ENCODE data around the gene NOL4L.
"Not testable (repeated sequence)": the region's sequence is repeated elsewhere in the genome, so short reads cannot be mapped to it uniquely, and the experiment has no call there.

NOL4L gene

DNA sequence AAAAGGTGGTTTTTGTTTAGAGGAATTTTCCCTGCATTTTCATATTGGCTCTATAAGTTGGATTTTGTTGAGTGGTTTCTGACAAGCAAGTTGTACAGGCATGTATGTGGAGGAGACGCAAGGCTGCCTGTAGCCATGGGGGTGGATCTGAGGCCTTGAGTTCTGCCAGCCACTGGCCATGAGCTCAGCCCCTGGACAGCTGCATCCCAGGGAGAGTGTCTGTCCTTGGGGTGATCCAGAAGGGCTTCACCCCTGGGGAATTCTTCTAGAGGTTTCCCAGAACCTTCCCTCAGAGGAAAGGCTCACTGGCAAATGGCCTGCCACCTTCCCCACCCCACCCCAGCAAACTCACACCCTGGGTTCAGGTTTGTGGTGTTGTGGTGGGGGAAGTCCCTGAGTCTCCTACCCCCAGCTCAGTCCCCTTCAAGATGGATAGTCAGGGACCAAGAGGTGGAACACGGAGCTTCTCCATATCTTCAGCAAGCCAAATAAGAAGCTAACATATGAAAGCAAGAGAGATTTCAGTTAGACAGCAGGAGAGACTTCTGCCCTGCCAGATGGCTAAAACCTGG, 11.6 kb upstream of the NOL4L start:
- DNase-seq (ENCODE audit: low read depth) = no peak

- no peak for DNase-seq (ENCODE audit: low read depth)
These were observed 10.0 kb upstream of the NOL4L start for GRCh38 chr20:32595143-32595542.

GRCh38 chr20:32594669-32595068, 9.5 kb upstream of the NOL4L start:
- not testable (repeated sequence) for DNase-seq (ENCODE audit: low read depth)

DNA sequence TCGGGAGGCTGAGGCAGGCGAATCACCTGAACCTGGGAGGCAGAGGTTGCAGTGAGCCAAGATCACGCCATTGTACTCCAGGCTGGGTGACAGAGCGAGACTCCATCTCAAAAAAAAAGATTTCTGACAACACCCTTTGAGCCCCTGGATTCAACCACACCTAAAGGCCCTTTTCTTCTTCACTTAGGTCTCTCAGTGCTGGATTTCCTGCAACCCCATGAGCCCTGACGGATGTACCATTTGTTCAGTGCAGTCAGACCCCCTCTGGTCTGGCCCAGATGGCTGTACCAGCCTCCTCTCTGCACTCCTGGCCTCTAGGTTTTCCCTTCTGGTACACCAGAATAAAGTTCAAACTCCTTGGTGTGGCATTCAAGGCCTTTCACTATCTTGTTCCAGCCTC, 9.1 kb upstream of the NOL4L start:
- DNase-seq (ENCODE audit: low read depth) = no peak

- DNase-seq (ENCODE audit: low read depth) = not testable (repeated sequence)
These were observed 7.5 kb upstream of the NOL4L start for GRCh38 chr20:32592616-32593015.

DNA sequence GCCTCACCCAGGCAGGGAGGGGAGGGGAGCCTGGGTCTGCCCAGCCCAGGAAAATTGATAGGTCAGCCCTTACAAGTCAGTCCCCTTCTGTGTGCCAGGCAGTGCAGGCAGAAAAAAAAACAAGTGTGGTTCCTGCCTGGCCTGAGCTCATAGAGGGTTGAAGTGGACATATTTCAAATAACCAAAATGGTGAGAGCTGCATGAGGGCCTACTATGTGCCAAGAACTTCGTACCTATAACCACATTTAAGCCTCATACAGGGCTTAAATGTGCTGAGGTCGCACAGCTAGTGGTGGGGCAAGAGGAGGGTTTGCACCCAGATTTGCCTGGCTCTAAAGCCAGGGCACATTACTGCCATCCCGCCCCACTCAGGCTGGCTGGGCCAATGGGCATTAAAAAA, 6.9 kb upstream of the NOL4L start:
- no peak for DNase-seq (ENCODE audit: low read depth)

DNA sequence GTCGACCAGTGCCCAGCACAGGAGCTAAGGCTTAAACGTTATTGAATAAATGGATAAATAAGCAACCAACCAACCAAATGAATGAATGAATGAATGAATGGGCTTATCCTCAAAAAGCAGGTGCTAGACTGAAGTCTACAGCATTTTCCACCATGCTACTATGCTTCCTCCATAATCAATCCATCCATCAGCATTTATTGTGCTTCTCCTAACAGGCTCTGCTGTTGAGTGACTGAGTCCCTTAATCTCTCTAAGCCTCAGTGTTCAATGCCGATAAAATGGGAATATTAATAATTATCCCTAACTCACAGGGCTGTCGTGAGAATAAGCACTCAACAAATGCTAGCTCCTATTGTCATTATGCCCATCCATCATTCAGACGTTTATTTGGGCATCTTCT, 4.6 kb upstream of the NOL4L start:
- DNase-seq (ENCODE audit: low read depth) = no peak

DNA sequence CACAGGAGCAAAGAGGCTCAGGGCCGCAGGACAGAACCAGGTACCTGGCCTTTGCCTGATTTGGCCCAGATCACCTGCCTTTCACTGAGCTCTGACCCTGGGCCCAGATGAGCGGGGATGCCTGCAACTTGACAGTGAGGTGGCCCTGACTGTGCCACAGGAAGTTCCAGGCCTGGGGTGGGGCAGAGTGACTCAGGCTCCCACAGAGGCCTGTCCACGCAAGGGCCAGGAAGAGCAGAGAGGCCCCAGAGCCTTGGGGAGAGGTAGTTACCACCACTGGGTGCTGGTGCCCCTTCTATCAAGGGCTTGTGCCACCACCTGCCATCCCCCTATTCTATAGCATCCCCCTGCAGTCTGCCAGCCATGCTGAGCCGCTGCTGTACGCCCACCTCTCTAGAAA, 4.1 kb upstream of the NOL4L start:
- no peak for DNase-seq (ENCODE audit: low read depth)

GRCh38 chr20:32588040-32588439, 2.9 kb upstream of the NOL4L start:
- DNase-seq (ENCODE audit: low read depth) = no peak

DNA sequence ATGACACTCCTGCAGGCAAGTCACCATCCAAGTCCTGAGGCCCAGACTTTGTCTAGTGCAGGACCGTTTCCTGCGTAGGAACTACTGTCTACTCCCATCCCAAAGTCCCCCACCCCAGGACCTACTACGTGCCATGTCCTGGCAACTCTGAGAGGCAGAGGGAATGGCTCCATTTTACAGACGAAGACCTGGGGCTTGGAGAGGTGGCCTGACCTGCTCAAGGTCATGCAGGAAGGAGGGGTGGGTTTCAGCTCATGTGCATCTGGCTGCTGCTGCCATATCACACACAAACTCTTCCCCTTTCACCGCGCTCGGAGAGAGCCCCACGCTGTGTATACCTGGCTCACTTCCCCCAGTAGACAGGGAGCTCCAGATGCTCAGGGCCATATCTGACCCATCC, 1.2 kb upstream of the NOL4L start:
- DNase-seq (ENCODE audit: low read depth) = no peak

- DNase-seq (ENCODE audit: low read depth) = no peak
These were observed 524 bp upstream of the NOL4L start for GRCh38 chr20:32585586-32586127.

- no peak for DNase-seq (ENCODE audit: low read depth)
These were observed 1.5 kb downstream of the NOL4L start for GRCh38 chr20:32583581-32584070.

DNA sequence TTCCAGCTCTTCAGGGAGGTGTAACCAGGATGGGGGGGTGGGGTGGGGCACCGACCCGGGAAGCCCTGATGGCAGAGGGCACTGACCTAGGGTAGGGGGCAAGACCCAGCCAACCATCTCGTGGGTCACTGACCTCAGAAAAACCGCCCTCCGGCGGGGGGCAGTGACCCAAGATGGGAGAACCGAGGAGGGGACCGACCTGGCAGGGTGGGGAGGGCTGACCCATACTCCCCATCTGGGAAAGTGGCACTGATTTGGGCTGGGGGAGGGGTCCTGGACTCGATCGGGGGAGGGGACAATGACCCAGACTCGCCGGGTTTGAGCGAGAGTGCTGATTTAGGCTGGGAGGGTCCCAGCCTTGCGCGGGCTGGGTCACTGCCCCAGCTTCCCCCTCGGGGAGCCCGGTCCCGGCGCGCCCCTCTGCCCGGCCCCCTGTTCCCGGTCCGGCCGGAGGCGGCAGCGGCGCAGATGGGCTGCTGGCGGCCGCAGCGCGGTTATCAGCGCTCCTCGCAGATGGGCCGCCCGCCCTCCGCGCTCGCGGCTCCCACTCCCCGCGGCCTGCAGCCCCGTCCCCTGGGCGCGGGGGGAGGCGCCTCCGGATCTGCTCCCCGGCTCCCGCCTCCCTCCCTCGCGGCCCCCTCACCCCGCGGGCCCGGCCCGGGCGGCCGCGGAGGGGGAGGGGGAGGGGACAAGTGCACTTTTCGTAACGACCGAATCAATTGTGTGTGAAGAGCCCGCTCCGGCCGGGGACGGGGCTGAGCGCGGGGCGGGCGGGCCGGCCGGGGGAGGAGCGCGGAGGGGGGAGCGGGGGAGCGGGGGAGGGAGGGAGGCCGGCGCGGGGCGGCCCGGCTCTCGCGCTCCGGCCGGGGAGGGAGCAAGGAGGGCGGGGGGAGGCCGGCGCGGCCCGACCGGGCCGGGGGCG, 2.2 kb downstream of the NOL4L start:
- DNase-seq (ENCODE audit: low read depth) = no peak

GRCh38 chr20:32581839-32582658, 3.1 kb downstream of the NOL4L start:
- DNase-seq (ENCODE audit: low read depth) = no peak

- DNase-seq (ENCODE audit: low read depth) = no peak
These were observed 3.9 kb downstream of the NOL4L start for GRCh38 chr20:32580970-32581838.

- DNase-seq (ENCODE audit: low read depth) = no peak
These were observed 4.7 kb downstream of the NOL4L start for GRCh38 chr20:32580219-32580969.

DNA sequence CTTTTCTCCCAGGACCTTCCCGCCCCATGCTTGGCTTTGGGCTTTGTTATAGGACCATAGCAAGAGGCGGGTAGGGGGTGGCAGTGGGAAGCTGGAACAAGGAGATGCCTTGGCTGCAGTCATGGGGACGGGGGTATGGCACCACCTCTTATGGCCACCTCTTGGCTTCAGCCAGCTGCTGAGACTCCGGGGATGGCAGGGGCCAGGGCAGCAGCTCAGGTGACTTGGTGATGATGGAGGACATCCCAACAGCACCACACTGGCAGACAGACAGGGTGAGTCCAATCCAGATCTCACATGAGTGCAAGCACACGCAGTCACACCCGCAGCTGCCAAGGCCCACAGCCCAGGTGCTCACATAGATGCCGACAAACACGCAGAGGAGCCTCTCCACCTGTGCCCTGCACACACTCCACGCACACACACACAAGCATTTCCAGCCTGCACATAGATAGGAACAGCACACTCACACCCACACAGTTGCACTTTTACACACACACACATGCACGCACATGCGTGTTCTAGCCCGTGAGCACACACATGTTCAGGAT, 6.2 kb downstream of the NOL4L start:
- no peak for DNase-seq (ENCODE audit: low read depth)

DNA sequence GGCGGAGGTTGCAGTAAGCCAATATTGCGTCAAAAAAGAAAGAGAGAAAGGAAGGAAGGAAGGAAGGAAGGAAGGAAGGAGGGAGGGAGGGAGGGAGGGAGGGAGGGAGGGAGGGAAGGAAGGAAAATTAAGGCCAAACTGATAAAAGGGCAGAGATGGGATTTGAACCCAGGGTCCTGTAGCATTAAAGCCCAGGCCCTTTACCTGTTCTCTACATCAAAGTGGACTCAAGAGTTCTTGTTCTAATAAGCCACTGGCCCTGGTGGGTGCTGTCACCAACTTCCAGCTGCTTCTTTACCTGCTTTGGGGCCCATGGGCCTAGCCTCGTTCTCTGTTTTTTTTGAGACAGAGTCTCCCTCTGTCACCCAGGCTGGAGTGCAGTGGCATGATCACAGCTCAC, 7.1 kb downstream of the NOL4L start:
- DNase-seq (ENCODE audit: low read depth) = not testable (repeated sequence)

DNA sequence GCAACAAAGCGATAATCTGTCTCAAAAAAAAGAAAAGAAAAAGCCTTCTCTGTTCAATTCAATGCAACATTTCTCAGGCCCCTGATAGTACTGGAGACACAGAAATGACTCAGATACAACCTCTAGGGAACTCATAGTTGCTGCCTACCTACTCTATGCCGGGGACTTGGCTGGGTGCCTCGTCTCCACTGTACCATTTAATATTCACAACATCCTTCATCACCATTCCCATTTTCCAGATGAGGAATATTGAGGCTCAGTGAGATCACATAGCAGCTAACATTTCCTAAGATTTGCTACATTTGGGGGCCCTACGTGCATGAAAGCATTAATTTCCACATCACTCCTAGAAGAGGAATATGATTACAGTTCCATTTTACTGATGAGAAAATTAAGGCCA, 7.5 kb downstream of the NOL4L start:
- no peak for DNase-seq (ENCODE audit: low read depth)

- no peak for DNase-seq (ENCODE audit: low read depth)
These were observed 8.1 kb downstream of the NOL4L start for GRCh38 chr20:32577023-32577422.
